Breast epithelium (tissue), 4 donors: ENCODE measurements around the gene ONECUT1. TPM values are rescaled to one million over a fixed set of nuclear protein-coding genes. Genes with fewer than 3 reads are reported as not detected.

Experiments
- DNase-seq, 2 donors: peaks; one replicate each; pipeline ENCODE4 v3.0.0-alpha.2; 2019; ENCODE audit warnings: low spot score in 2 of 2
- H3K27ac ChIP-seq, 2 donors: fragments of 200-600 bp; sonication (generic) in 1 of 2; one replicate each; pipeline ENCODE4 v1.5.1; 2016 to 2019; ENCODE audit warnings: mild to moderate bottlenecking in 1 of 2
- H3K27me3 ChIP-seq, 2 donors: fragments of 200-600 bp; sonication (generic) in 1 of 2; one replicate each; pipeline versions ENCODE4 v1.5.1 to v1.6.0; 2017 to 2019; ENCODE audit warnings: control low read depth in 1 of 2, mild to moderate bottlenecking in 1 of 2
- H3K36me3 ChIP-seq: fragments of 200-600 bp; one replicate; pipeline ENCODE4 v1.5.1; 2019
- H3K4me1 ChIP-seq, 2 donors: fragments of 200-600 bp; sonication (generic); one replicate each; pipeline ENCODE4 v1.5.1; 2016 to 2019; ENCODE audit warnings: control low read depth in 1 of 2
- H3K4me3 ChIP-seq, 3 donors: fragments of 200-600 bp; sonication (generic); 1 replicate in 2 of 3; 2 replicates in 1 of 3; pipeline ENCODE4 v1.5.1; 2016 to 2019; ENCODE audit warnings: mild to moderate bottlenecking in 3 of 3, moderate library complexity in 2 of 3
- H3K9me3 ChIP-seq, 2 donors: fragments of 200-600 bp; sonication (generic) in 1 of 2; one replicate each; pipeline ENCODE4 v1.5.1; 2016 to 2019; ENCODE audit warnings: control low read depth in 1 of 2
- POLR2A ChIP-seq: fragments of 450-650 bp; IDR thresholded peaks from one replicate; pipeline ENCODE4 v1.6.1; 2016; ENCODE audit warnings: antibody characterized with exemption, mild to moderate bottlenecking, moderate library complexity
- POLR2AphosphoS5 ChIP-seq, 3 donors: sonication (generic); formaldehyde crosslinking; IDR thresholded peaks; one replicate each; pipeline ENCODE4 v1.6.1; 2017; ENCODE audit warnings: antibody characterized with exemption in 3 of 3
- intact Hi-C: fragments of 100-400 bp; cut with DNase I; formaldehyde crosslinking; loops from one replicate; pipeline ENCODE4 v1.15.1; 2023; ENCODE audit warnings: low total_unique reads
- total RNA-seq, 3 donors: library from RNA; depleted of rRNA; stranded (reverse); fragments of >200 nt; gene quantifications; one replicate each; pipeline ENCODE4 v1.1.0, GENCODE V29; 2016
- TF ChIP-seq, protein P1 (sequence below), 3 donors: fragments of 450-650 bp; IDR thresholded peaks; one replicate each; pipeline ENCODE4 v1.5.1; 2016 to 2017; ENCODE audit warnings: antibody characterized with exemption in 3 of 3, mild to moderate bottlenecking in 3 of 3, moderate library complexity in 3 of 3

ONECUT1 gene
- total RNA-seq, 3 donors from 2014 or later, result not detected

DNA sequence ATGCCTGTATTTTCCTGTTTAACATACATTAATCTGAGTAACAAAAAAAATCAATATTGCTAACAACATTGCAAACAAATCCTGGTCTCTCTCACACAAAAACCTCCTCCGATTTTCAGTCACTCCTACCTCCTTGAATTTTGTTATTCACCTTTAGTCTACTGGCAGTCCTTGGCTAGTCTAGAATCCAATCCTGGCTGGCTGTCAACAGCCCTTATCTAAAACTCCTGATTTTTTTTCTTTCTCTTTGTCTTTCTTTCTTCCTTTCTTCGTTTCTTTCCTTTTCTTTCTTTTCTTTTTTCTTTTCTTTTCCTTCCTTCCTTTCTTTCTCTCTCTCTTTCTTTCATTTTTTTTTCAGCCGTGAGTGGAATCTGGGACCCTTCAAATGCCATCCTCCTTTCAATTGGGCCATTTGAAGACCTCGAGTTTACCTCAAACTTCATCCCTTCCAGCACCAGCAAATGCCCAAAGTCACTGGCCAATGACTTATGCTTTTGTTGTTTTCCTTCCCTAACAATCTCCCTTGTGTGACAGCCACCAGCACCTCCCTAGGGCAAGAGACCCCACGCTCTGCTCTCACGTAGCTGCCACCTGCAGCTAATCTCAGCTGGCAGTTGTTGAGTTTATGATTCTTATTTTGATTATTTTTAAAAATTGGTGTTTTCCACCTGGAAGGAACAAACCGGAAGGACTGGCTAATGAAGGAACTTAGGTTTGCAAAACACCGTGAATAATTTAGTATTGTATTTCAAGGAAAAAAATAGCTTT, 6.8 kb upstream of the ONECUT1 start:
- no peaks in the 10 kb centered on the region for H3K9me3 ChIP-seq
- H3K27me3 ChIP-seq, result peaks cover 12 to 96% of the 10 kb centered on the region in 2 donors
- TF ChIP-seq POLR2AphosphoS5 (IDR thresholded peaks at IDR 0.05), result no peak
- TF ChIP-seq POLR2A, result no peak
- TF ChIP-seq, protein P1, sequence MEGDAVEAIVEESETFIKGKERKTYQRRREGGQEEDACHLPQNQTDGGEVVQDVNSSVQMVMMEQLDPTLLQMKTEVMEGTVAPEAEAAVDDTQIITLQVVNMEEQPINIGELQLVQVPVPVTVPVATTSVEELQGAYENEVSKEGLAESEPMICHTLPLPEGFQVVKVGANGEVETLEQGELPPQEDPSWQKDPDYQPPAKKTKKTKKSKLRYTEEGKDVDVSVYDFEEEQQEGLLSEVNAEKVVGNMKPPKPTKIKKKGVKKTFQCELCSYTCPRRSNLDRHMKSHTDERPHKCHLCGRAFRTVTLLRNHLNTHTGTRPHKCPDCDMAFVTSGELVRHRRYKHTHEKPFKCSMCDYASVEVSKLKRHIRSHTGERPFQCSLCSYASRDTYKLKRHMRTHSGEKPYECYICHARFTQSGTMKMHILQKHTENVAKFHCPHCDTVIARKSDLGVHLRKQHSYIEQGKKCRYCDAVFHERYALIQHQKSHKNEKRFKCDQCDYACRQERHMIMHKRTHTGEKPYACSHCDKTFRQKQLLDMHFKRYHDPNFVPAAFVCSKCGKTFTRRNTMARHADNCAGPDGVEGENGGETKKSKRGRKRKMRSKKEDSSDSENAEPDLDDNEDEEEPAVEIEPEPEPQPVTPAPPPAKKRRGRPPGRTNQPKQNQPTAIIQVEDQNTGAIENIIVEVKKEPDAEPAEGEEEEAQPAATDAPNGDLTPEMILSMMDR (IDR thresholded peaks at IDR 0.05), result no peak
- H3K27ac ChIP-seq, result no peak overlapping the region
- DNase-seq, result no peak
- H3K4me3 ChIP-seq, result no peak overlapping the region
- H3K4me1 ChIP-seq, result no peaks in the 10 kb centered on the region
- H3K36me3 ChIP-seq, result no peaks in the 10 kb centered on the region
- intact Hi-C loops, result no loop called here

DNA sequence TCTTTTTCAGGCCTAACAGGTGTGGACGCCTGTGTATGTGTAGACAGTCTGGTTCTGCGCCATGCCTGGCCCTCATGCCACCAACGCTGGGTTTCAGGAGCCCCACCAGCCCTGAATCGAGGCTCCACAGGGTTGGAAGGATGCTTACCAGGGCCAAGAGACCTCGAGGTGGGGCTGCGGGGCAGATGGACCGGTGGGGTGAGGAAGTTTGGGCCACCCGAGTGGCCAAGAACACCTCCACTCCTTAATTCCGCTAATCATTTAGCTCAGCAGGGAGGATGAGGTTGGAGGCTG, 6.0 kb upstream of the ONECUT1 start:
- Histone ChIP-seq H3K4me1 (no peaks in the 10 kb centered on the region), H3K9me3 (no peaks in the 10 kb centered on the region), H3K36me3 (no peaks in the 10 kb centered on the region), H3K4me3 (no peak overlapping the region), H3K27me3 (peaks cover 8 to 95% of the 10 kb centered on the region in 2 donors), H3K27ac (no peak overlapping the region)
- DNase-seq, result no peak
- intact Hi-C loops, result no loop called here
- no peak for TF ChIP-seq POLR2AphosphoS5 (IDR thresholded peaks at IDR 0.05)
- no peak for TF ChIP-seq POLR2A
- TF ChIP-seq, protein P1 (IDR thresholded peaks at IDR 0.05), result no peak

DNA sequence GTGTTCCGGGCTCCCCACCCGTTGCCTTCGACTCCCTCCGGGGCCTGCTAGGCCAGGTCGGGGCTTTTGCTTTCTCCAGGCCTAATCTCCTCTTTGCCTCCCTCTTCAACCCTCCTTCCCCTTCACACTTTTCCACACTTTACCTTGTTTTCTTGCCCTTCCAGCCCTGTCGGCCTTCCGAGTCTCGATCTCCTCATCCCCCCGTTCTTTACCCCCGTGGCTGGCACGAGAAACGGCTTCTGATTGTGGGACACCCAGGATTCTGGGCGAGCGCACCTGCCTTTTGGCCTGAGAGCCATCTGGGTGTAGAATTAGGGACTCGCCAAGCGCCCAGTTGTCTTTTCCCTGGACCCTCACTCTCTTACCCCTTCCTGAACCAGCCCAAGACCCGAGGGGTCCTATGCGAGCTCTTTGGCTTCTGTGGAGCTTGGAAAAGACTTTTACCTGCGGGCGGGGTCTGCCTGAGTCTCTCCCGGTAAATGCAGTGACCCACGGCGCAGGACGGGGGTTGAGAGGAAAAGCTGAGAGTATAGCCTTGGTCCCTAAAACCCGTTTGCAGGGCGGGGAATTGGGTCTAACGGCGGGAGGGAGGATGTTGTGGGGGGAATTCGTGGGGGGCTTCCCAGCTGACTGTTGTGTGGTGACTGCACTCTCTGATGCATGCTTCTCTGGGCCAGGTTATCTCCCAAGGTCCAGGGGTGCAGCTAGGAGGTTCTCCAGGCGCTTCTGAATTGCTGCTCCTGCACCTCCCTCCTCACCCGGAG, 5.5 kb upstream of the ONECUT1 start:
- no peak for DNase-seq
- no peaks in the 10 kb centered on the region for H3K4me1 ChIP-seq
- intact Hi-C loops, result no loop called here
- H3K9me3 ChIP-seq, result no peaks in the 10 kb centered on the region
- peaks cover 8 to 95% of the 10 kb centered on the region in 2 donors for H3K27me3 ChIP-seq
- H3K4me3 ChIP-seq, result no peak overlapping the region
- H3K27ac ChIP-seq, result no peak overlapping the region
- TF ChIP-seq, protein P1 (IDR thresholded peaks at IDR 0.05), result no peak
- TF ChIP-seq POLR2AphosphoS5 (IDR thresholded peaks at IDR 0.05) (no peak), POLR2A (no peak)
- no peaks in the 10 kb centered on the region for H3K36me3 ChIP-seq

DNA sequence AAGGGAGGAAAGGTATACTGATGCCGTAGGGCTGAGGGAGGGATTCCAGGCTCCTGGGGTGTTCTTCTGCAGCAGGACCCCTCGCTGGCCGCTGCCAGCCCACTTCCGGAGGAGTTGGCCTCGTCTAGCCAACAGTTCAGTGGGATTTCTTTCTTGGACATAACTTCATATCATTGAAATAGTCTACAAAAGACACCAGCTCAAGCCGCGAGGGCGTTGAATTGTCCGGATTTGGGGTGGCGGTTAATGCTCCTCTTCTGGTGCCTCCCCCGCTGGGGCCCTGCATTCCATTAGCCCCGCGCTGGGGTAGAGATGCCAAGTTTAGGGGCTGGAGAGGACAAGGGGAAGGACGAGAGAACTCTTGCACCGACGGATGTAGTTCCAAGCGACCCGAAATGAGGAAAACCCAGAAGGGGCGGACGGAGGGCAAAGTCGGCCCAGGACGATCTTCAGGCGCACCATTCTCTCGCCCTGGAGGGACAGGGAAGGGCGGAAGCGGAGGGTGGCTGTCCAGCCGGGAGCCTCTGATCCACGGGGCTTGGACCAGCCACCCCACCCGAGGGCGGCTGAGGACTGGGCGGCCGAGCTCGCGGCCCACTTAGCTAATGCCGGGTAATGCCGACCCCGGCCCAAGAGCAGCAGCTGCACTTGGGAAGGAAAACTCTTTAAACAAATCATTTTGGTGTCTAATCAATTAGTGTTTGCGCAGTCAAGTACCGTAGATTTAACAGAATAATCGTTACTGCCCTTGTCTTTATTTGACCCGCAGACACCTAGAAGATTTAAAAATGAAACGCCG, 4.7 kb upstream of the ONECUT1 start:
- Histone ChIP-seq H3K27ac (no peak overlapping the region), H3K4me3 (no peak overlapping the region), H3K27me3 (peaks cover 8 to 93% of the 10 kb centered on the region in 2 donors), H3K9me3 (no peaks in the 10 kb centered on the region), H3K4me1 (no peaks in the 10 kb centered on the region), H3K36me3 (no peaks in the 10 kb centered on the region)
- no peak for DNase-seq
- intact Hi-C loops, result no loop called here
- no peak for TF ChIP-seq POLR2AphosphoS5 (IDR thresholded peaks at IDR 0.05)
- TF ChIP-seq POLR2A, result no peak
- TF ChIP-seq, protein P1 (IDR thresholded peaks at IDR 0.05), result no peak
